ENCODE measurements around the gene ZNF226.
"Not testable (repeated sequence)": the region's sequence is repeated elsewhere in the genome, so short reads cannot be mapped to it uniquely, and the experiment has no call there.

ZNF226 gene

GRCh38 chr19:44164673-44165512 is at the start of gene ZNF226:
Gene ZNF226, plus strand, starts transcription at chr19:44165100. Its CDS starts 4,981 bp downstream, at chr19:44170081.
- DNase-seq (ENCODE audit: low read depth in 2 of 2): peak; percentile 60 to 77

GRCh38 chr19:44121162-44121561 is 43.7 kb upstream of the ZNF226 start:
- not testable (repeated sequence) for DNase-seq (ENCODE audit: low read depth in 2 of 2)

- no peak for DNase-seq (ENCODE audit: low read depth in 2 of 2)
These were observed 32.9 kb upstream of the ZNF226 start for GRCh38 chr19:44131955-44132354.

GRCh38 chr19:44141191-44142058 is 23.5 kb upstream of the ZNF226 start, which contains the start of gene ZNF234:
Gene ZNF234, plus strand, starts transcription at chr19:44141554. Its CDS starts 3,079 bp downstream, at chr19:44144633.
- peak; percentile 55 to 62 for DNase-seq (ENCODE audit: low read depth in 2 of 2)

- DNase-seq (ENCODE audit: low read depth in 2 of 2): no peak
These were observed 22.9 kb upstream of the ZNF226 start for GRCh38 chr19:44142059-44142433.

GRCh38 chr19:44149776-44150175 is 15.1 kb upstream of the ZNF226 start:
- DNase-seq (ENCODE audit: low read depth in 2 of 2): no peak

GRCh38 chr19:44151491-44151890 is 13.4 kb upstream of the ZNF226 start:
- no peak for DNase-seq (ENCODE audit: low read depth in 2 of 2)

- no peak for DNase-seq (ENCODE audit: low read depth in 2 of 2)
These were observed 8.4 kb upstream of the ZNF226 start for GRCh38 chr19:44156475-44156874.

- DNase-seq (ENCODE audit: low read depth in 2 of 2): no peak
These were observed 1.1 kb upstream of the ZNF226 start for GRCh38 chr19:44163789-44164188.

GRCh38 chr19:44164327-44164672 is 600 bp upstream of the ZNF226 start:
- no peak for DNase-seq (ENCODE audit: low read depth in 2 of 2)

- not testable (repeated sequence) for DNase-seq (ENCODE audit: low read depth in 2 of 2)
These were observed 5.8 kb downstream of the ZNF226 start for GRCh38 chr19:44170660-44171059.

- no peak for DNase-seq (ENCODE audit: low read depth in 2 of 2)
These were observed 11.7 kb downstream of the ZNF226 start for GRCh38 chr19:44176590-44176989.

- DNase-seq (ENCODE audit: low read depth in 2 of 2): no peak
These were observed 16.1 kb downstream of the ZNF226 start for GRCh38 chr19:44180968-44181367.

GRCh38 chr19:44182145-44182544 is 17.2 kb downstream of the ZNF226 start:
- no peak for DNase-seq (ENCODE audit: low read depth in 2 of 2)

GRCh38 chr19:44190020-44190419 is 25.1 kb downstream of the ZNF226 start:
- DNase-seq (ENCODE audit: low read depth in 2 of 2): no peak

GRCh38 chr19:44192127-44192526 is 27.2 kb downstream of the ZNF226 start:
- DNase-seq (ENCODE audit: low read depth in 2 of 2): no peak

GRCh38 chr19:44196772-44197171 is 31.9 kb downstream of the ZNF226 start:
- DNase-seq (ENCODE audit: low read depth in 2 of 2): no peak

- DNase-seq (ENCODE audit: low read depth in 2 of 2): no peak
These were observed 37.6 kb downstream of the ZNF226 start for GRCh38 chr19:44202470-44202869.

GRCh38 chr19:44202974-44203373 is 38.1 kb downstream of the ZNF226 start:
- DNase-seq (ENCODE audit: low read depth in 2 of 2): no peak

GRCh38 chr19:44203877-44204276 is 39.0 kb downstream of the ZNF226 start:
- DNase-seq (ENCODE audit: low read depth in 2 of 2): not testable (repeated sequence)

GRCh38 chr19:44204772-44205171 is 39.9 kb downstream of the ZNF226 start:
- DNase-seq (ENCODE audit: low read depth in 2 of 2): no peak

GRCh38 chr19:44207126-44207803 is 42.4 kb downstream of the ZNF226 start:
- DNase-seq (ENCODE audit: low read depth in 2 of 2): peak; percentile 63 to 76

All from stimulated activated CD4-positive, alpha-beta T cell treated with anti-CD3 and anti-CD28 coated beads, Interleukin-4, amount 100 ng/mL, for 48 hours (primary cell).